ENCODE results near the gene SARM1. TPM values are rescaled to one million over a fixed set of nuclear protein-coding genes. Genes with fewer than 3 reads are reported as not detected.

The SARM1 gene
- total RNA-seq, 2 donors from 2014 or later, result 1.3 to 2.0 TPM

DNA sequence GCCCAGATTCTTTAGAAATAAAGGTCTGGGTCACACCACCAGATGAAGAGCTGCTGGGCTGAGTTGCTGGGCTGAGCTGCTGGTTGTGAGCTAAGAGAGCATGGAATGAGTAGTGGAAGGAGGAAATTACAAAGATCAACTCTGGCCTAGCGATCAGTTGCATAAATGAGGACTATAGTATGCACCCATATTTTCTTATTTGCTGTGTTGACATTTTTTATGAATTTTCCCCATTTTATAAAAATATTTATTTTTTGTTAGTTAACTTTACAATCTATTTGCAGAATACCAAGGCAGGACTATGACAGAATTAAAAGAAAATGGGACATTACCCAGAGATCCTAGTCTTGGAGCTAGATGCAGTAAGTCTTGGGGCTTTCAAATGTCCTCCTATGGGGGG, 78.4 kb downstream of the SARM1 start:
- DNase-seq, result no peak

More for the DNA sequence above, 78.4 kb downstream of the SARM1 start:
- Histone ChIP-seq H3K9me3 (ENCODE audit: control insufficient read depth, low read length) (peaks cover 11% of the 10 kb centered on the region), H3K36me3 (ENCODE audit: control insufficient read depth, insufficient read depth, low read length) (no peaks in the 10 kb centered on the region), H3K4me3 (ENCODE audit: low read length) (no peak overlapping the region), H3K27me3 (ENCODE audit: control insufficient read depth, insufficient read depth, low read length, poor library complexity, severe bottlenecking) (no peaks in the 10 kb centered on the region), H3K27ac (ENCODE audit: low read depth, low read length) (no peak overlapping the region), H3K4me1 (ENCODE audit: control insufficient read depth, insufficient read depth, low read length) (no peaks in the 10 kb centered on the region), H3K9ac (ENCODE audit: extremely low read depth, low read length, poor library complexity, severe bottlenecking) (no peak overlapping the region)
- Mint-ChIP-seq H3K36me3 (ENCODE audit: low read depth) (no peaks in the 10 kb centered on the region), H3K4me1 (no peaks in the 10 kb centered on the region), H3K4me3 (no peak overlapping the region), H3K9me3 (peaks cover 9% of the 10 kb centered on the region), H3K27ac (no peak overlapping the region), H3K27me3 (ENCODE audit: insufficient read depth) (peaks cover 43% of the 10 kb centered on the region)
- 100% methylated on average over 1 of the region's 1 CpG; no CpG with 5 or more reads in 1 of the 2 experiments for WGBS, 2 experiments (ENCODE audit: insufficient coverage in 1 of 2, insufficient read length in 1 of 2)
- TF ChIP-seq, protein P1, sequence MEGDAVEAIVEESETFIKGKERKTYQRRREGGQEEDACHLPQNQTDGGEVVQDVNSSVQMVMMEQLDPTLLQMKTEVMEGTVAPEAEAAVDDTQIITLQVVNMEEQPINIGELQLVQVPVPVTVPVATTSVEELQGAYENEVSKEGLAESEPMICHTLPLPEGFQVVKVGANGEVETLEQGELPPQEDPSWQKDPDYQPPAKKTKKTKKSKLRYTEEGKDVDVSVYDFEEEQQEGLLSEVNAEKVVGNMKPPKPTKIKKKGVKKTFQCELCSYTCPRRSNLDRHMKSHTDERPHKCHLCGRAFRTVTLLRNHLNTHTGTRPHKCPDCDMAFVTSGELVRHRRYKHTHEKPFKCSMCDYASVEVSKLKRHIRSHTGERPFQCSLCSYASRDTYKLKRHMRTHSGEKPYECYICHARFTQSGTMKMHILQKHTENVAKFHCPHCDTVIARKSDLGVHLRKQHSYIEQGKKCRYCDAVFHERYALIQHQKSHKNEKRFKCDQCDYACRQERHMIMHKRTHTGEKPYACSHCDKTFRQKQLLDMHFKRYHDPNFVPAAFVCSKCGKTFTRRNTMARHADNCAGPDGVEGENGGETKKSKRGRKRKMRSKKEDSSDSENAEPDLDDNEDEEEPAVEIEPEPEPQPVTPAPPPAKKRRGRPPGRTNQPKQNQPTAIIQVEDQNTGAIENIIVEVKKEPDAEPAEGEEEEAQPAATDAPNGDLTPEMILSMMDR (conservative IDR thresholded peaks at IDR 0.05), result no peak

Small RNA genes within 50 kb of the gene (microRNA-seq; reads per million reads assigned to microRNA genes)
- gene MIR4723 (ENCODE audit: borderline microRNAs expressed), result not detected

Other genes starting within 250 kb of the SARM1 start
- gene TMEM97, start 52.5 kb upstream of the SARM1 start, total RNA-seq, result 10 to 100 TPM; 72.1 to 80.7 TPM
- gene IFT20, start 36.2 kb upstream of the SARM1 start, total RNA-seq, result 10 to 100 TPM; 28.9 to 34.3 TPM
- 10 to 100 TPM; 29.9 to 36.1 TPM for gene TNFAIP1, start 35.9 kb upstream of the SARM1 start, total RNA-seq
- gene POLDIP2, start 14.2 kb upstream of the SARM1 start, total RNA-seq, result 10 to 100 TPM; 69.0 to 72.1 TPM
- not detected for gene SEBOX, start 6.5 kb upstream of the SARM1 start, total RNA-seq
- 1 to 10 TPM; 2.5 to 6.7 TPM for gene VTN, start 1.4 kb upstream of the SARM1 start, total RNA-seq
- gene SLC46A1, start 34.5 kb downstream of the SARM1 start, total RNA-seq, result 10 to 100 TPM in 1 of 2 donors, 1 to 10 TPM in 1; 6.9 to 10.9 TPM
- gene SLC13A2, start 102.0 kb downstream of the SARM1 start, total RNA-seq, result not detected
- not detected for gene FOXN1, start 134.7 kb downstream of the SARM1 start, total RNA-seq
- 10 to 100 TPM; 46.7 to 59.0 TPM for gene UNC119, start 180.9 kb downstream of the SARM1 start, total RNA-seq
- gene PIGS, start 199.8 kb downstream of the SARM1 start, total RNA-seq, result 10 to 100 TPM; 34.9 to 43.0 TPM
- gene ALDOC, start 205.2 kb downstream of the SARM1 start, total RNA-seq, result 10 to 100 TPM; 12.3 to 14.1 TPM
- gene SPAG5, start 227.3 kb downstream of the SARM1 start, total RNA-seq, result 100 to 1,000 TPM in 1 of 2 donors, 10 to 100 TPM in 1; 84.8 to 132 TPM
- 10 to 100 TPM; 25.5 to 27.6 TPM for gene RSKR, start 242.5 kb downstream of the SARM1 start, total RNA-seq